Measurements from ENCODE around the gene ETF1. TPM values are rescaled to one million over a fixed set of nuclear protein-coding genes. Genes with fewer than 3 reads are reported as not detected.
A peak's percentile ranks its signal among the peaks of the same experiment; 100 is the strongest.

Gene ETF1
- total RNA-seq, 1 donor from 2014 or later: 107 TPM

DNA sequence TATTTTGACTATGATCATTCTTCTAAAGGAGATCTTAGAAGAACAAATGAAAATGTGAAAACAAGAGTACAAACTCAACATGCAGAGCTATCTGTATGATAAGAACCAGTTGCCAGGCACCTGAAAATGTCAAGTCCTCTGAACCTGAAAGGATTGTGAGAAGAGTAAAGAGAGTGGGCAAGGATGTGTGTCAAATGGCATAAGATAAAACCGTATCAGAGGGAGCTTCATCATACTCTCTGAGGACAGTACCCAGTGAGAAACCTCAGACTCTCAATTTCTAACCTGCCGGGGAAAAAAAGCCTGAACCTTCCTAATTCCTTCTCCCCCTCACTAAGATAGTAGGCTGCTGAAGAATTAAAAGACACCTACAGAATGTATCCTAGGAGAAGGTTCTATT, 6.8 kb downstream of the ETF1 start:
- H3K9me3 Mint-ChIP-seq: no peaks in the 10 kb centered on the region
- peaks cover 9% of the 10 kb centered on the region for H3K36me3 Mint-ChIP-seq (ENCODE audit: low read depth)
- peak overlapping the region; percentile 58 for H3K4me3 Mint-ChIP-seq
- no peaks in the 10 kb centered on the region for H3K27me3 Mint-ChIP-seq (ENCODE audit: low read depth)
- H3K4me1 Mint-ChIP-seq: peaks cover 24% of the 10 kb centered on the region
- TF ChIP-seq, protein P1, sequence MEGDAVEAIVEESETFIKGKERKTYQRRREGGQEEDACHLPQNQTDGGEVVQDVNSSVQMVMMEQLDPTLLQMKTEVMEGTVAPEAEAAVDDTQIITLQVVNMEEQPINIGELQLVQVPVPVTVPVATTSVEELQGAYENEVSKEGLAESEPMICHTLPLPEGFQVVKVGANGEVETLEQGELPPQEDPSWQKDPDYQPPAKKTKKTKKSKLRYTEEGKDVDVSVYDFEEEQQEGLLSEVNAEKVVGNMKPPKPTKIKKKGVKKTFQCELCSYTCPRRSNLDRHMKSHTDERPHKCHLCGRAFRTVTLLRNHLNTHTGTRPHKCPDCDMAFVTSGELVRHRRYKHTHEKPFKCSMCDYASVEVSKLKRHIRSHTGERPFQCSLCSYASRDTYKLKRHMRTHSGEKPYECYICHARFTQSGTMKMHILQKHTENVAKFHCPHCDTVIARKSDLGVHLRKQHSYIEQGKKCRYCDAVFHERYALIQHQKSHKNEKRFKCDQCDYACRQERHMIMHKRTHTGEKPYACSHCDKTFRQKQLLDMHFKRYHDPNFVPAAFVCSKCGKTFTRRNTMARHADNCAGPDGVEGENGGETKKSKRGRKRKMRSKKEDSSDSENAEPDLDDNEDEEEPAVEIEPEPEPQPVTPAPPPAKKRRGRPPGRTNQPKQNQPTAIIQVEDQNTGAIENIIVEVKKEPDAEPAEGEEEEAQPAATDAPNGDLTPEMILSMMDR (conservative IDR thresholded peaks at IDR 0.05): no peak
- no peak overlapping the region for H3K27ac Mint-ChIP-seq (ENCODE audit: unreplicated experiment)
- DNase-seq (ENCODE audit: low read depth, low spot score): no peak

DNA sequence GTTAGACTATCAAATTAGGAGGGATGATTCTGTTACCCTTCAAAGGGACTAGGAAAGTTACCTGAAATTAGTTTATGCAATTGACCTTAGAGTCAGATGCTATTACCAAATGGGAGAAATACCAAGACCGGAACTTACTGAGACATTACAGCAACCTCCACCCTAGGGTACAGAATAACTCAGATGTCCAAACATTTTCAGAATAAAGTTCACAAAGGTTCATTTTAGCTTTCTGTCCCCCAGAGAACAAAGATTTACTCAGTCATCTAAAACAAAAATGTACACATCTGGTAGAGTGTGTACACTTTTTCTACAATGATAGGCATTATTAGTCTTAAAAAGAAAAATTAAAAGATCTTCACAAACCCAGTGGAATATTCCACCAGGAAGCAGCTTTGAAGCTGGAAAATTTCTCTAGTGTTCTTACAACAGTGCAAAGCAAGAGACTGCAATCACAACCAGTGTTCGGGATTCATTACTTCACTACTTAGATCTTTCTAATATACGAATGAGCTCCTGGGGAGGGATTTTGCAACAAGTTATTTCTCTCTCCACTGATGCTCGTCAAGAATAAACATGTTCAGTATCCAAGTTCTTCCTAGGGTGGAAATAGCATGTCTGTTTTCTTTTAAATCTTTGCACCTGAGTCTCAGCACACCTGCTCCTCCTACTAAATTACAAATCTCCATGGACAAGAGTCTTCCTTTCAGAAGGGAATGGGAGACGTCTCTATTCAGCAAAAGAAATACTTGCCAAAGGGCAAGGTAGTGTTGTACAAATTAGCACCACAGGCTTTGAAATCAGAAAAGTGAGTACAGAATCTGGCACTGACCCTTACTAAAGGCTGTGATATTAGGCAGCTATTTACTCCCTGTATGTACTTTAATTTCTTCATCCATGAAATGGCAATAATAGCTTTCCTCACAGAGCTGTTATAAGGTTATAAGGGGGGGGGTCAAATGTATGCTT, 8.8 kb downstream of the ETF1 start:
- H3K27me3 Mint-ChIP-seq (ENCODE audit: low read depth): no peaks in the 10 kb centered on the region
- H3K4me3 Mint-ChIP-seq: no peak overlapping the region
- DNase-seq (ENCODE audit: low read depth, low spot score): no peak
- peaks cover 9% of the 10 kb centered on the region for H3K4me1 Mint-ChIP-seq
- no peak overlapping the region for H3K27ac Mint-ChIP-seq (ENCODE audit: unreplicated experiment)
- no peaks in the 10 kb centered on the region for H3K9me3 Mint-ChIP-seq
- TF ChIP-seq, protein P1 (conservative IDR thresholded peaks at IDR 0.05): no peak
- peaks cover 7% of the 10 kb centered on the region for H3K36me3 Mint-ChIP-seq (ENCODE audit: low read depth)

DNA sequence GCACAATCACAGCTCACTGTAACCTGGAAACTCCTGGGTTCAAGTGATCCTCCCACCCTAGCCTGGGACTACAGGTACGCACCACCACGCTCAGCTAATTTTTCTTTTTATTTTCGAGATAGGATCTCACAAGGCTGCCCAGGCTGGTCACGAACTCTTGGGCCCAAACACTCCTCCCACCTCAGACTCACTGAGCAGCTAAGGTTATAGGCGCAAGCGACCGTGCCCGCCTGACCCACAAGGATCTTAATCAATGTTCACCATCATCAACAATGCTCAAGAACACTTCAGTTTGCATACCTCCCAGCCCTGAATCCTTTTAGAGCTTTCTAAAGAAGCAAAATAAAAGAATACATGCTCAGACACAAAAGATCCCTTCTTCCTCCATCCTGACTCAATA, 13.2 kb downstream of the ETF1 start:
- Mint-ChIP-seq H3K36me3 (ENCODE audit: low read depth) (peaks cover 4% of the 10 kb centered on the region), H3K27me3 (ENCODE audit: low read depth) (no peaks in the 10 kb centered on the region), H3K27ac (ENCODE audit: unreplicated experiment) (no peak overlapping the region), H3K4me3 (no peak overlapping the region), H3K9me3 (no peaks in the 10 kb centered on the region), H3K4me1 (no peaks in the 10 kb centered on the region)
- TF ChIP-seq, protein P1 (conservative IDR thresholded peaks at IDR 0.05): no peak
- no peak for DNase-seq (ENCODE audit: low read depth, low spot score)

DNA sequence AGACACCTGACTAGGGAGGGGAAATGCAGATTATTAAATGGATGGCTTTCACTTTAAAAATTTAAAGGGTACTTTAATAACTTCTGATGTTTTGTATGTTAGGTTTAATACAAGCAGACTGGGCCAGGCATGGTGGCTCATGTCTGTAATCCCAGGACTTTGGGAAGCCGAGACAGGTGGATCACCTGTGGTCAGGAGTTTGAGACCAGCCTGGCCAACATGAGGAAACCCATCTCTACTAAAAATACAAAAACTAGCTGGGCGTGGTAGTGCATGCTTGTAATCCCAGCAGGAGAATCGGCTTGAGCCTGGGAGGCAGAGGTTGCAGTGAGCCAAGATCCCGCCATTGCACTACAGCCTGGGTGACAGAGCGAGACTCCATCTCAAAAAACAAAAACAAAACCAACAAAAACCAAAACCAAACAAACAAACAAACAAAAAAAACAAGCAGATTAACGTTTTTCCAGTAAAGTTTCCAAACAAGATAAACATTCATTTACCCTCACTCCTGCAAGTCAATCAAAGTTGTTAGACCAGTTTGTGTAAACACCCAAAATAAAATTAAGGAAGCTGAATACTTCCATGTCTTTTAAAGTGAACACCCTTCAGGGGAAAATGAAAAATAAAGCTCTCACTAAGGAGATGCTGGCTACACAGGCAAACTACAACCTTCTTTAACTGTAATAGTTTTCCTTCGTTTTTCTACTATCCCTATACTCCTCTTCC, 14.1 kb downstream of the ETF1 start:
- Mint-ChIP-seq H3K9me3 (no peaks in the 10 kb centered on the region), H3K36me3 (ENCODE audit: low read depth) (peaks cover 4% of the 10 kb centered on the region), H3K27me3 (ENCODE audit: low read depth) (no peaks in the 10 kb centered on the region), H3K4me1 (no peaks in the 10 kb centered on the region), H3K4me3 (no peak overlapping the region), H3K27ac (ENCODE audit: unreplicated experiment) (no peak overlapping the region)
- TF ChIP-seq, protein P1 (conservative IDR thresholded peaks at IDR 0.05): no peak
- DNase-seq (ENCODE audit: low read depth, low spot score): no peak

DNA sequence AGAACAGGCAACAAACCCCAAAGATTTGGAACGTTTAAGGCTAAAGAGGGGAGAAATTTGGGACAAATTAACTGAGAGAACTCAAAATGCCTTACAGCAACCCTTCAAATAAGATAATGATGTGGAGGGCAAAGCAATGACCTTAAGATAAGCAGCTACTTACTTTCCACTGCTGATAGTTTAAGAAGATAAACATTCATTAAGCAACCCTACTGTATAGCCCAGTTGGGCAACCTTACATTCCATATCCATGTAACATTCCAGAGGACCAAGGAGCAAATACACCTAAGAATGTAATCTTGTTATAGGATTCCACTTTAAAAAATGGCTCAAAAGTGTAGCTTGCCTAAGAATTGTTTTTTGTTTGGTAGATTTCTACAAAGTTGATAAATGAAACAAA, 14.8 kb downstream of the ETF1 start:
- Mint-ChIP-seq H3K9me3 (no peaks in the 10 kb centered on the region), H3K27ac (ENCODE audit: unreplicated experiment) (no peak overlapping the region), H3K4me3 (peak overlapping the region; percentile 21), H3K36me3 (ENCODE audit: low read depth) (peaks cover 4% of the 10 kb centered on the region), H3K4me1 (peaks cover 5% of the 10 kb centered on the region), H3K27me3 (ENCODE audit: low read depth) (no peaks in the 10 kb centered on the region)
- no peak for DNase-seq (ENCODE audit: low read depth, low spot score)
- TF ChIP-seq, protein P1 (conservative IDR thresholded peaks at IDR 0.05): no peak
